Kidney tubule cell (primary cell): ENCODE results near the gene ARPIN.
"Not testable (repeated sequence)": the region's sequence is repeated elsewhere in the genome, so short reads cannot be mapped to it uniquely, and the experiment has no call there.

Experiments
- DNase-seq: peaks from one replicate; pipeline ENCODE4 v3.0.0-alpha.2; 2018; ENCODE audit warnings: low spot score

ARPIN gene

GRCh38 chr15:89877083-89877425 is 35.7 kb downstream of the ARPIN start:
- DNase-seq, result no peak

DNA sequence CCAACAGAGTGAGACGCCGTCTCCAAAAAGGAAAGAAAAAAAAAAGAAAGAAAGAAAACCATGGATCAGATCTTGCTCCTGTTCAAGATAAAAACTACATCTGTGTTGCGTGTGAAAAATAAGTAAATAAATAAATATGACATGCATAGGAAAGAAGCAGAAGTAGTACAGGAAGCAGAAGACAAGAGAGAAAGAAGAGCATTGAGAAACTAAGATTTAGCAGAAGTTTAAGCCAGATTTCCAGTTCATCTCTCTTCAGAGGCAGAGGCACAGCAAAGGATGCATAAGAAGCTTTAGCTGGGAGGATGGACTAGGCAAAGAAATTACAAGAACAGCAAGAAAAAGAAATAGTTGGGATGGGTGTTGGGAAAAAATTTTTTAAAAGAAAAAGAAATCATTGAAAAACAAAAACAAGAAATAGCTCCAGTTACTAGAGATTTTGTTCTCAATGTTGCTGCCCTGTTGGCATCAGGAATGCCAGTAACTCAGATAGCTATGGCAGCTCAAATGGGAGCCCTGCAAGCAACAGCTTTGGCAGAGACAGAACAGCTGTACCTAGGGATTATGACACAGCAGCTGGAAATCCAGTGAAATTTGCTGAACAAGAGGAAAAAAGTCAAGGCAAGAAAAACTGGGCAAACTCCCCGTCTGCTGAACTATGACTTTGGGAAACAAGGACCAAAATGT is 36.2 kb downstream of the ARPIN start:
- DNase-seq, result no peak

DNA sequence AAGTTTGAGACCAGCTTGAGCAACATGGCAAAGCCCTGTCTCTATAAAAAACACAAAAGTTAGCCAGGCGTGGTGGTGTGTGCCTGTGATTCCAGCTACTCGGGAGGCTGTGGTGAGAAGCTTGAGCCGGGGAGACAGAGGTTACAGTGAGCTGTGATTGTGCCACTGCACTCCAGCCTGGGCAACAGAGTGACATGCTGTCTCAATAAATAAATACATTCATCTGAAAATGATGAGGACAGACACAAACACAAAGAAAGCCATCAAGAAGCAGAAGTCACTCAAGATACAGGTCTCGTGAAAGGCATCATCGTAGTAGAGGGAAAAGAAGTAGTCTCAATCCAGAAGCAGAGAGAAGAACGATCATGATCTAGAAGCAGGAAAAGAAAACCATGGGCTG is 37.0 kb downstream of the ARPIN start:
- DNase-seq, result no peak

- DNase-seq, result peak; percentile 76
Measured at GRCh38 chr15:89874926-89875564, 37.7 kb downstream of the ARPIN start.

- DNase-seq, result no peak
Measured at GRCh38 chr15:89870688-89871288, 42.0 kb downstream of the ARPIN start.

DNA sequence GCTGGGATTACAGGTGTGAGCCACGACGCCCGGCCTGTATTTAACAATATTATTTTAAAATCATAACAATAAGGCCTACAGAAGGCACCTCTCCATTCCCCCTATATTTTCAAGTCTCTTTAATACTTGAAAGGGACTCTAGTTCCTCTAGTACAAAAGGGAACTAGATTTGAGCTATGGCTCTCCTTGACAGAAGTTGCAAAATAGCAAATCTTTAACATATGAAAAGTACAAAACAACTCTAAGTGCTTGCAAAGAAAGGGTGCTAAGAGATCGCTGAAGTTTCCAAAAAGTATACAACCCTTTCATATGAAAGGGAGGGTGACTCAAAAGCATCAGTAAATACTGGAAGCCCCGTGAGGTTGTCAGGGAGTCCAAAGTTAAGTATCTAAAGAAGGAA is 42.7 kb downstream of the ARPIN start:
- DNase-seq, result no peak

DNA sequence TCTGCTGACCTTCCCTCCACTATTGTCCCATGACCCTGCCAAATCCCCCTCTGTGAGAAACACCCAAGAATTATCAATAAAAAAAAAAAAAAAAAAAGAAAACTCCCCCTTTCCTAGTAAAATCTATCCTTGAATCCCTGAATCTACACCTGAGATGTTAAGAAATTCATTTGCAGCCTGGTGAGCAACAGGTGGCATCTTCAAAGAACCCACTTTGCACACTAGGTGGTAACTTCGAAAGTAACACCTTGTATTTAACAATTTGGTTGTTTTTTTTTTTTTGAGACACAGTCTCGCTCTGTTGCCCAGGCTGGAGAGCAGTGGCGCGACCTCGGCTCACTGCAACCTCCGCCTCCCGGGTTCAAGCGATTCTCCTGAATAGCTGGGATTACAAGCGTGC is 43.3 kb downstream of the ARPIN start:
- DNase-seq, result not testable (repeated sequence)

GRCh38 chr15:89864958-89865739 is 47.6 kb downstream of the ARPIN start:
- DNase-seq, result no peak

- DNase-seq, result no peak
Measured at GRCh38 chr15:89863918-89864317, 48.8 kb downstream of the ARPIN start.

- no peak for DNase-seq
Measured at GRCh38 chr15:89860891-89861290, 51.9 kb downstream of the ARPIN start.

- no peak for DNase-seq
Measured at GRCh38 chr15:89860431-89860830, 52.3 kb downstream of the ARPIN start.

GRCh38 chr15:89858661-89859458 is 53.9 kb downstream of the ARPIN start:
- DNase-seq, result no peak

GRCh38 chr15:89857673-89858072 is 55.1 kb downstream of the ARPIN start:
- DNase-seq, result peak; percentile 96

DNA sequence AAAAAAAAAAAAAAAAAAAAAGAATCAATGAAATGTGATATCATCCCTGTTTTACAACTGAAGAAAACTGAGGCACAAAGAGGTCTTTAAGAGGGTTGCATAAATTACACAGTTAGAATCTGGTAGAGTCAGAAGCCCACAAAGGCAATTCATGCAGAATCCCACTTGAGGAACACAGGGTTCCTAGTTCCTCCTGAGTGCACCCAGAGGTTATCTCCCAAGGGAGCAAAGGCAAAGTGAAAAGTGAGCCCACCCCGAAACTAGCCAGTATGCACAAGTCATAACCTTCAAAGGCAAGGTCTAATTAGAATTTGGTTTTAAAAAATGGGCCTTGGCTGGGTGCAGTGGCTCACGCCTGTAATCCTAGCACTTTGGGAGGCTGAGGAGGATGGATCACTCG is 56.8 kb downstream of the ARPIN start:
- DNase-seq, result no peak

DNA sequence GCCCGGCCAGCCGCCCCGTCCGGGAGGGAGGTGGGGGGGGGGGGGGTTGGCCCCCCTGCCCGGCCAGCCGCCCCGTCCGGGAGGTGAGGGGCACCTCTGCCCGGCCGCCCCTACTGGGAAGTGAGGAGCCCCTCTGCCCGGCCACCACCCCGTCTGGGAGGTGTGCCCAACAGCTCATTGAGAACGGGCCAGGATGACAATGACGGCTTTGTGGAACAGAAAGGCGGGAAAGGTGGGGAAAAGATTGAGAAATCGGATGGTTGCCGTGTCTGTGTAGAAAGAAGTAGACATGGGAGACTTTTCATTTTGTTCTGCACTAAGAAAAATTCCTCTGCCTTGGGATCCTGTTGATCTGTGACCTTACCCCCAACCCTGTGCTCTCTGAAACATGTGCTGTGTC is 57.9 kb downstream of the ARPIN start:
- not testable (repeated sequence) for DNase-seq

DNA sequence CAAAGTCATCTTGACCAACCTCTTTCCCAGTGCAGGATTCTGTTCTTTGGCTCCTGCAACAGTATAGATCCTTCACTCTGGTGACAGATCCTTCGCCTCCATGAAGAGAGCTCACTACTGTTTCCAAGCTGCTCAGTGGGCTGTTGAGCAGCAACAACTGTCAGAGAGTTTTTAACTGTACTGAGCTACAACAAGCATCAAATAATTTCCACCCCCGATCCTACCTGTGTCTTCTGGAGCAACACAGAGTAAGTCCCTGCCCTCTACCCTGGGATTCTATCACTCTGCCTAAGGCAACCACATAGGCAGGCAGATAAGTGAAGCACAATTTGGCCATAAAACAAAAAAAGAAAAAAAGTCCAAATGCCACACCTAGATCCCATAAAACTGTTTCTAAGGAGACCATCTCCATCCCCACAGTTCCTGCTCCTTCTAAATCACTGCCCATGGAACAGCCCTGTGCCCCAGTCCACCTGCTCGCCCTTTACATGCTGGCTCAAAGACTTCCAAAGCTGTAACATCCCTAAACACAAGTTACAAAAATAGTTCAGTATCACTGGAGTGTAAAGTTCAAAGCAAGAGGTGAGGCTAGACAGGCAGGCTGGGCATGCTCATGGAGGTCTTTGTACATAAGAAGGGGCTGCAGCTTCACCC is 60.3 kb downstream of the ARPIN start:
- no peak for DNase-seq

GRCh38 chr15:89851673-89852341 is 60.9 kb downstream of the ARPIN start:
- DNase-seq, result peak; percentile 42

DNA sequence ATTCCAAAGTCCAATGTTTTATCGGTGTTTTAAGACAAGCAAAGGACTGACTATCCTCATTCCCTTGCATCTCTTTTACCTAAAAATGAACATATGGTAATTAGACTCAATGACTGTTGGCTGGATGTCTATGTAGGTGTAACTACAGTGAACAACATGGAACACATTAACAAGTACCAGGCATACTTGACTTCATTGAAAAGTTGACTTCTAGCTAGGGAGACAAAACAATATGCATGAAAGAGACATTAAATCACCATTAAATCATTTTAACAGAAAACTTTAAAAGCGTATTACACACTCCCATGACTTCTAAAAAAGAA is 63.8 kb downstream of the ARPIN start:
- DNase-seq, result no peak

DNA sequence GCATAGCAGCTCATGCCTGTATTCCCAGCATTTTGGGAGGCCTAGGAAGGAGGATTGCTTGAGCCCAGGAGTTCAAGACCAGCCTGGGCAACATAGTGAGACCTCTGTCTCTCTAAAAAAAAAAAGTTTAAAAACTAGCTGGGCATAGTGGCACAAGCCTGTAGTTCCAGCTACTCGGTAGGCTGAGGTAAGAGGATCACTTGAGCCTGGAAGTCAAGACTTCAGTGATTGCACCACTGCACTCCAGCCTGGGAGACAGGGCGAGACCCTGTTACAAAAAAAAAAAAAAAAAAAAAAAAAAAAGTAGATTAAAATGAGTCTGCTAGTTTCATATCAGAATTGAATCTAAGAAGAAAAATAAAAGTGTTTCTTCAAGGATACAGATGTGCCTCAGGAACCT is 65.7 kb downstream of the ARPIN start:
- DNase-seq, result no peak

- DNase-seq, result peak; percentile 90
Measured at GRCh38 chr15:89845305-89845893, 67.4 kb downstream of the ARPIN start.
